CD4-positive, alpha-beta T cell treated with Interleukin-17A for 1 hour (primary cell): ENCODE results near the gene RERE.
"Not testable (repeated sequence)": the region's sequence is repeated elsewhere in the genome, so short reads cannot be mapped to it uniquely, and the experiment has no call there.

Experiments
- DNase-seq: peaks from one replicate; pipeline ENCODE4 v3.0.0-alpha.2; 2020

RERE gene

DNA sequence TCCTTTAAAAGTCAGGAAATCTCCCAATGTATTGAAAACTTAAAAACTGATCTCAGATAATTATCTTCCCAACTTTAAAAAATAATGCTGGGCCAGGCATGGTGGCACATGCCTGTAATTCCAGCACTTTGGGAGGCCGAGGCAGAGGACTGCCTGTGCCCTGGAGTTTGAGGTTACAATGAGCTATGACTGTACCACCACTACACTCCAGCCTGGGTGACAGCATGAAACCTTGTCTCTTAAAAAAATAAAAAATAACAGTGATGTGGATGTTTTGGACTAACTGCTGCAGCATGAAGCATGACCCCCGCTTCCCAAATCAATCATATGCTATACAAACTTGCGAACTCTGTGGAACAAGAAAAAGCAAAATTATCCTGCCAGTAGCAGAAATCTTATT, 186.3 kb downstream of the RERE start:
- no peak for DNase-seq

DNA sequence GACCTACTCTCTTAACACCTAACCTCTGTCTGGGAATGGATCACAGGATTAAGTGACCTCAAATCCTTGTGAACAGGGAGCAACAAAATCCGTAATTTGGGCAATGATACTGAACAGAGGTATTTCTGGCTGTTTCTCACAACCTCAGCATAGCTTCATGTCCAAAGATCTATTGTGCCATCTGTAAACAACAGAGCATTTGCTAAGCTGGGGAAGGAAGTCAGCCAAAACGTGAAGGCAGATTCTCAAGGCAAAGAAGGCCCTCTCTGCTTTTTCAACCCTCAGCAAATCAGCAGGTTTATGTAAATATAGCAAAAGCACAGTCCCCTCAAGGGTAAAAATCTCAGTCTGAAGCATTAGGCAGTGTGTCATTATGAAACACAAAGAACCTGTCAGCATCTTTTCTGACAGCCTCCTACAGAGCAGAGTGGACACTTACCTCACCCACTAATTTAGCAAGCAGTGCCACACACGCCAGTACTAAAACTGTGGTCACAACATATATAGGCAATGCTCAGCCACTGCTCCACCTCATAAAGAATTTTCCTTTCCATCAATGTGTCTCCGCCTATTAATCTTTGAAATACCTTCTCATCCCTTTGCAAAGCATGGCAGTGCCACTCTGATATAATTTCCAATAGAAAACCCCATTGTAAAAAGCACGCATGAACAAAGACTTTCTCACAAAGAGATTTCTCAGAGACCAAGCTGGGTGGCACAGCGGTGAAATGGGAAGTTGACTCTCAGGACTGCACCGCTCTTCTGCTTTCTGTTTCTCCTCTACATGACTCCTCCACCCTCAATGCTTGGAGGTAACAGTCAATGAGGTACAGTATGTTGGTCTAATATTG, 188.0 kb downstream of the RERE start:
- no peak for DNase-seq

DNA sequence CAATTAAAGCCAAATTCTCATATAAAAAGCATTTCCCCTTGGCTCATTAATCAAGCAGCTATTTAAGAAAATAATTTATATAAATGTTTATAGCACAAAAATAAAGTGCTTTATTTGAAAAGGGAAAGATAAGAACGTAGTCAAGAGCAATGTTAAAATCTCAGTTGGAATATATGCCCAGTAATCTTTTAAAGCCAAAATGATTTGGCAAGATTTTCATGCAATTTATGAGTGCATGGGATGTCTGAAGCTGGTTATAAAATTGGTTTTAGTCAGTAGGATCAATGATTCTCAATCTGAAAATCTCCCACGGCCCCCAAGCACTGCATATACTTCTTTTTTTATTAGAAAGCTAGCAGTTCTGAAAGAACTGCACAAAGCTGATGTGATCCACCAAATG, 188.8 kb downstream of the RERE start:
- no peak for DNase-seq

DNA sequence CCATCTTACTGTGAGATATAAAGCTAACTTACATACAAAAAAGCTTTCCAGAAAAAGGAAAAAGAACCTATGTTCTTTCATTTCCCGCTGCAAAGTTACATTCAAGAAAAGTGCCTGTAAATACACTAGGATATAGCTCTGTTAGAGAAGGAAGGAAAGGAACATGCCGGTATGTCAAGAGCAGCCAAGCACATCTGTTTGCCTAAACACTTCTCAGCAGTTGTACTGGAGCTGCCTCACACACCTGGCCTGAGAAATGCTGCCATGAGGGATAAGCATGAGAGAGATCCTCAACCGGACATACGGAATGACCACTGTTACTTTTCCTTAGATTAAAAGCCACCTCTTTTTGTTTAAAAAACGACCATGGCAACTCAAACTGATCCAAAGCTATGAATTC, 189.7 kb downstream of the RERE start:
- no peak for DNase-seq

DNA sequence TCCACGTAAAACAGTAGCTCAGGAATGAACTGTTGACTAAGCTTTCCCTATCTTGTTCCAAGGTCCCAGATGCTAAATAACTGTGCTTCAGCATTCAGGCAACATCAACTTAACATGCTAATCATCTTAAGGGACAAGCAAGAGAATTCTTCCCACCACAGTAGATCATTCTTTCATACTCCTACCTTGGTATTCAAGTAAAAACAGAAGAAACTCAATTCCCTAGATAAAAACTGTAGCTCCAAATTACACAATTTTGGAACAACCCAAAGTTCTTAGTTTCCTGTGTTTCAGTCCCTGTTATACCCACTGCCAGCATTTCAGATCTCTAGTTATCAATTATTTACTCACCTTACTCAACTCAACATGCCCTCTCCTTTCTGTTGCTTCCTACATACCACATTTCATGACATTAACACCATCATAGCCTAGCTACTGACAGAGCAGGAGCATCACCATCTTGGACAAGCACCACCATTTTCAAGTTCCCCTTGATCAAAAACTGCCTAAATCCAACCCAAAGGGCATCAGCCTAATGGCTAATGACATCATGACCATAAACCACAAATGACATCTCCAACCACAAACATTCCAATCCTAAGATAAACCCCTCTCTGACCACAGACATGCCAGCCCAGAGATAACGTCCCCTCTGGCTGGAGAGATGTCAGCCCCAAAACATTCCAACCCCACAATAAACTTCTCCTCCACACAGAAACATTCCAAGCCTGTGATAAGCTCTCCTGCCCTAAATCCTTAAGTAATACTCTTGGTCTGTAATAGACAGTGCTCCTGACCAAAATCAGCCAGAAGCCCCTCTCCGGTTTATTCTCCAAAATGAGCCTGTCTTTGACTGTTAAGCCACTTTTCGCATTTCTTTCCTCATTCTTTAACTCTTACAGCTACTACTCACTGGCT, 191.2 kb downstream of the RERE start:
- DNase-seq = no peak

DNA sequence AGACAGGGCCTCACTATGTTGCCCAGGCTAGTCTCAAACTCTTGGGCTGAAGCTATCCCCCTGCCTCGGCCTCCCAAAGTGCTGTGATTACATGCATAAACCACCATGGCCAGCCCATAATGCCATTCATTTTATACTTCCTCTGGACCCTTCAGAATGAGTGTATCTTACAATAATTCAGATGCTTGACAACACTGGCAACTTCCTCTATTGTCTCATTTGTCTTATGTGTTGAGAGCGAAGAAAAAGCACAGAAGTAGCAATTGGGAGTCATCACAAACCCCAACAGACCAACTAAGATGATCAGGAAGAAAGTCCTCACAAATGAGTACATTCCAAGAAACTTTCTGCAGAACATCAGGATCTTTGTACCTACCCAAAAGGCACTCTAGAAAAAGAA, 191.9 kb downstream of the RERE start:
- no peak for DNase-seq

DNA sequence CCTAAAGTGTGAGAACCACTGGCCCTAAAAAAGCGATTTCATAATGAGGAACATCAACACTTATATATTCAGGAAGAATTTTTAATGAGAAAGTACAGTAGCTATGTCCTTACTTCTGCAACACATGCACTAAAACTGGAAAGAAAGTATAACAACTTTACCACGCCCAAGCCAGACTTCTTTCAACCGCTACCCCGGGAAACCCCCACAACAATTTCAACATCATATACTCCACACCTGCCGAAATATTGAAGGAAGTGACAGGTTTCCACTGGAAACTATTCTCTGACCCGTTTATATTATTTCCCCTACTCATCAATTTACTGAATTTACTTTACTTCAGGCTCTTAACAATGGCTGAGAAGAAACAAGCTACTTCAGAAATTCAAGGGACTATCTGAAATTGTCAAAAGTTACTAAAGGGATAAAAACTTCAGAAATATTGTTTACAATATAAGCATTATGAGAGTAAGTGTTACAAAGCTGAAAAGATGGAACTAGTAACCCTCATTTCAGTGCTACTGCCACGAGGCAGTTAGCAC, 193.7 kb downstream of the RERE start:
- peak; percentile 17 for DNase-seq

DNA sequence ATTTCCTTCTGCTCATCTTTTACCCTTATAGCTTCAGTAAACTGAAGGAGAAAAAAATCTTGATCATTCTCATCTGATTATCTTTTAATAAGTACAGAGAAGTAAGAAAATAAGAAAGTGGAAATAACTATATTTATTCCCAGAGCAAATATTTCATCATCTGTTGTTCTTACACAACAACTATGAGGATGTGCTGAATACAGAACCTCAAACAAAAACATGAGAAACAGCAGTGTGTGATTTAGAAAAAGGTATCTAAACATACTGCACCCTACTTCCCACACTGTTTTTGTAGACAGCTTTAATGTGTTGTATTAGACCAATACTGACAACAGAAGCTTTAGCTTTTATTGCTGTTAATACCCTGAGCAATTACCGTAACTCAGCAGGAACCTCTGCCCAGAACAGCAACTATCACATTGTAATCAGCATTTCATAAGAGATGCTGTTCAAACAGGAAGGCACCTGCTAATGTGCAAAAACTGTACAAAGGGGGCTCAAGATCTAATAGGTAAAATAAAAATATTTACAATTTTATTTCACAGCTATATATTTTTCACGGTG, 195.6 kb downstream of the RERE start:
- not testable (repeated sequence) for DNase-seq

DNA sequence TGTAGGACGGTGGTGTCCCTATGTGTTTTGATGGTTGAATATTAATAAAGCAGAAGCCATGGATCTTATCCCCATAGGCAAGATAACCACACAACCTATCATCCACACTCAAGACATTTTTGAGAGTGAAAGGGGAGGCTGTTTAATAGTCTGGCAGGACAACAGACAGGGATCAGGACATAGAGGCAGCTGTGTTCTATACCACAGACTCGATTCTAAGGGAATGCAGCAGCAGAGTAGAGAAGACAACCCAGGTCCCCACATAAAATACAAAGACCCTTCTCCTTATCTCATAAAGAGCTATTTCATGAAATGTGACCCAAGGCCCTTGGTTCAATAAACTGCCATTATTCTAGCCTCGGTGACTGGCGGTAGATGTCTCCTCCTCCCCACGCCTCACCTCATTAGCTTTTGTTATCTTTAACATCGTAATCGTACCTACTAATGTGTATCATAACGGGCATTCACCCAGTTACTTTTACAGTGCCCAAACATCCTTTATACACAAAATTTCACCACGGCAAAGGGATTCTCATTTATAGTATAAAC, 196.3 kb downstream of the RERE start:
- DNase-seq = not testable (repeated sequence)

DNA sequence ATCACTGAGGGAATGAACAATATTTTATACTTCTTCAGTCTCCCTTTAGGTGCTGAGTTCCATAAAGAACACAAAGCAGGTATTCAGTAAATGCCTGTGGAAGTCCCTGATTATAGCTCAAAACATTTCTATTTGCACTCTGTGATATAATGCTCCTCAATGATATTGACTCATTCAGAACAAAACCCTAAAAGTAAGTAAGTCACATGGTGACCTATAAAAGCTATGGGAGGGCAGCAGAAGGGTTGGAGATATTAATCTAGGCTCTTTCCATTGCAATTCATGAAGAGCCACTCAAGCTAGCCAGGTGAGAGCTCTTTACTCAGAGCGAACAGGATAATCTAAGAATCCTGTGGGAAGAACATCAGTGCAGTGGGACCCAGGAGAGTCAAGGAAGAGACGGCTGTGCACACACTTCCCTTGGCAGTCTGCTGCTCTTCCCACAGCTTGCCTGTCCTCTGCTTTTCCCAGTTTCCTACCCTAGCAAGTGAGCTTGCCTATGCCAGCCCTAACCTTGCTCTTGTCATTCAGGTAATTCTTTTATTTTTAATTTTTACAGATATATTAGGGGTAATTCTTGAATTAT, 197.4 kb downstream of the RERE start:
- not testable (repeated sequence) for DNase-seq

DNA sequence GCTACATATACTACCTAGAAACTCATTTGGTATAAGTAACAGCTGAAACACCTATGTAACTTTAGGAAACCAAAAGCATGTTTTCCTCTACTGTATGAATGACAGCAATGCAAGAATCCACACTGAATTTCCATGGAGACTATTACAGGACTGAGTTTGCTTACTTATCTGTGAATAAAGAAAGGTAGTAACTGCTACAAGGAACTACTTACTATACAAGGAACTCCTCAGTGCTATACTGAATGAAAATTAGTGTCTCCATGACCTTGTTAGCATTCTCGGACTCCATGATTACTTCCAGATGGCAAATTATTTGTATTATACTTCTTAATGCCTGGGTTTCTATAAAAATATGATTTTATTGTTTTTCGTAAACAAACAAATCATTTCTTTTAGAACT, 198.0 kb downstream of the RERE start:
- not testable (repeated sequence) for DNase-seq

DNA sequence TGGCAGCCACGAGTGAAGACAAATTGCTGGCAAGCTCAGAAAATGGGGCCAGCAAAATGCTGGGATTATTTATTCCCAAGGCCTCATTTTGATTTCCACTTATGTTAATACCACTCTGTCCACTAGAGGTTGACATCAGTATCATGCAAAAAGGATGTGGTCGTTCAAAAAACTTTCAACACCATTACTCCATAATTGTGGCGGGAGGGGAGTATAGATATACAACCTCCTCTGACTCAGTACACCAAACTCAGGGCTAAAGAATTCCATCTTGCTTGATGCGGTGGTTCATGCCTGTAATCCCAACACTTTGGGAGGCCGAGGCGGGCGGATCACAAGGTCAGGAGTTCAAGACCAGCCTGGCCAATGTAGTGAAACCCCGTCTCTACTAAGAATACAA, 200.6 kb downstream of the RERE start:
- not testable (repeated sequence) for DNase-seq

DNA sequence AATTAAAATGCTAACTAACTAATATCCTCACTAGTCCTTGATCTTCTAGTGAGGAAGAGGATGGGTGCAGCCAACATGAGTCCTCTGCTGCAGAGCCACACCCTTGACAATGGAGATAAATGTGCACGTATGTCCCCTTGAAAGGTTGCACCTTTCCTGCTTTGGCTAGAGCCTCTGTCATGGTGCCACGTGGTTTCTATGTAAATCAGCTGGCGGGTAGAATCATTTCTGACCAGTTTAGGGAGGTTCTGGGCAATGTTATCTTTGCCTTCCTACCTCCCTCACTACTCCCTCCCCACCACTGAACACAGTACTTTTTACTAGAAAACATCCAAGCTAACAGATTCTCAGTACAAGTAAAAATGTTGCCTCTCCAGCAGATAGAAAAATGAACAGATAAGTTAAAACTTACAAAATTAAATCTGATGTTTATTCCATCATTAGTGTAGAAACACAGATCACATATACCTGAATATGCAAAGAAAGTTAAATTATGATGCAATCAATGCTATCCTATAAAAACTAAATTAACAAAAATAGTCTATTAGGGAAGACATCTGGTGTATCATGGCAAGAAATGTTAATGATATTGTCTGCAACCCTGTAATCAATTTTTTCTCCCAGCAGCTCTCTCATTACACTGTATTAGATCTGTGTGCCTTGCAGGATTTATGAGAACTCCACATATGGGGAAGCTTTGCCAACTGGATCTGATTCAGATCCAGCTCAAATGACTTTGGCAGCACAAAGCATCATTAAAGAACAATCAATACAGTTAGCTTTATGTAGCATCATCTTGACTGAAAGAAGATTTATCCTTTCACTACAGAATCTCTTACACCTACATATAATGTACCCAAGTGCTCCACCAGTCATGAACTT, 205.6 kb downstream of the RERE start:
- DNase-seq = not testable (repeated sequence)

DNA sequence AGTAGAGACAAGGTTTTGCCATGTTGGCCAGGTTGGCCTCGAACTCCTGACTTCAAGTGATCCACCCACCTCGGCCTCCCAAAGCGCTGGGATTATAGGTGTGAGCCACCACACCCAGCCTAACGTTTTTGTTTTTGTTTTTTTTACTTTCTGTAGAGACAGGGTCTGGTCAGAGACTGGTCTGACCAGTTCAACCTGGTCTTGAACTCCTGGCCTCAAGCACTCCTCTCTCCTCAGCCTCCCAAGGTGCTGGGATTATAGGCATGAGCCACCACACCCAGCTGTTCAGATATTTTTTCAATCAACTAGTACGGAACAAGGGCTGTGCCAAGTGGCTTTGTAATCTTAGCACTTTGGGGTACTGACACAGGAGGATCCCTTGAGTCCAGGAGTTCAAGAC, 209.5 kb downstream of the RERE start:
- no peak for DNase-seq

DNA sequence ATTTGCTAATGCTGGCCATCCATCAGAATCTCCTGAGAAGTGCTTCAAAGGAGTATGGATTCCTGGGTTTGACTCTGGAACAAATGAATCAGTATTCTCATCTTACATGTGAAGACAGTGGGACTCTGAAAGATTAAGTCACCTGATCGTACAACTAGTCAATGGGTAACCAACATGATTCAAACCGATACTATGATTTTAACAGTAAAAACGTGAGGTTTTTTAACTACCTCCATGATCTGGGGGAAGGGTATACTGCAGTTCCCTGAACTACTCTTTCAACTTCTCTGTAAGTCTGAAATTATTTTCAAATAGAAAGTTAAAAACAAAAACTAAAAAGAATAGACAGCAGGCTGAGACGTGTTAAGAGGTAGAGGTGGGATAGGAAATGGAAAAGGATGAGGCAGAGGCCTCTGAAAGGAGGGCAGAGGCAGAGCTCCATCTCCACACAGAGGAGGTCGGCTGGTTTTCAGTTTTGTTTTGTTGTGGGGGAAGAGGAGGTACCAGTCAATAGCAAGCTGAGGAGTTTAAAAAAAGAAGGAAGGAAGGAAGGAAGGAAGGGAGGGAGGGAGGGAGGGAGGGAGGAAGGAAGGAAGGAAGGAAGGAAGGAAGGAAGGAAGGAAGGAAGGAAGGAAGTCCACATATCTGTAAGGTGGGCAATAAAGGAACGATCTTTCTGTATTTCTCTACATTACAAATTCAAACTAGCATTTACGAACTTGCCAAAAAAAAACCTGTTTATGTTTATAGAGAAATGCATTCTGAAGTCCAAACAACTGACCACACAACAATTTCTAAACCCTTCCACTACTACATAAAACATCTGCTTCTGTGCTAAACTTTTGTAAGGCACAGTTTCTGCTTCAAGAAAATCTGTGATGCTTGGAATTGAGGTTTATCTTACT, 213.1 kb downstream of the RERE start:
- peak; percentile 36 for DNase-seq

DNA sequence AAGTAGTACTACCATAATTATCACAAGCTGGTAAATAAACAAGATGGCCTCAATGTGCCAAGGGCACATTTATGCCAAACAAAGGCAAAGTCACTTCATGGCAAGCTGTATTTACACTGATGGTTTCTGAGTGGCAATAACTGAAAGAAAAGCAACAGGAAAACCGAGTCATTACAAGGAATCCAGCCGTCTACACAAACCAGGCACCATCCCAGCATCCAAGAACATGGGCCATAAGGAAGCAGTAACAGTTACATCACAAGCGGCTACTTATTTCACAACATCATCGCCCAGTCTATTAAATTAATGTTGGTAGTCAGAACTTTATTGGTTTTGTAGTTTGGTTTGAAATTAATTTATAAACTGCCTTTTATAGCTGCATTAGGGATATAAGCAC, 214.2 kb downstream of the RERE start:
- no peak for DNase-seq

DNA sequence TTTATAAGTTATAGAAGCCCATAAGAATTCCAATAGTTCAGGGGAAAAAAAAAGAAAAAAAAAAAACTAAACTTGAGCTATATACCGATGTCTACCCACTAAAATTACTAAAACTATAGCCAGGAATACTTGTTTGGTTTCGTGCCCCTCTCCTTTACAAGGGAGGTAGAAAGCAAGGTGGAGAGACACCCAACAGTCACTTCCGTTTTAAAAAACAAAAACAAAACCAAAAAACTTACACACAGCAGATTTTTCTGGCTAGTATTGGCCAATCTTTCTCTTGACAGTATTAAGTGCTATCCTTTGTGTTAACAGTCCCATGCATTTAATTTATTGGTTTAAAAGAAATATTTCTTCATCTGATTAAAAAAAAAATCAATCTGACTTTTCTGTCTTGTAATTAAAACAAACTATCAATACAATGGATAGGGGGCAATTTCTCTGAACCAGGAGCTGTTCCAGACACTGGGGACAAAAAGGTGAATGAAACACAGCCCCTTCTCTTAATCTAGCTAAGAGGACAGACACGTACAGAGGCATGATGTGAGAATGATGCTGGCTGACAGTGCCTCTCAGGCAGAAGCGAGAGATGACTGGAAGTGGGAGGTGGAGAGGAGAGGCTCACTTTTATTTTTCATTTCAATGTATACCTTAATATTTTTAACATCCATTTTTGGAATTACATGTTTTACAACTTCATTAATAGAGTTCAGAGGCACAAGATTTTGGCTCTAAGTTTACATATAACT, 214.8 kb downstream of the RERE start:
- DNase-seq = peak; percentile 30

DNA sequence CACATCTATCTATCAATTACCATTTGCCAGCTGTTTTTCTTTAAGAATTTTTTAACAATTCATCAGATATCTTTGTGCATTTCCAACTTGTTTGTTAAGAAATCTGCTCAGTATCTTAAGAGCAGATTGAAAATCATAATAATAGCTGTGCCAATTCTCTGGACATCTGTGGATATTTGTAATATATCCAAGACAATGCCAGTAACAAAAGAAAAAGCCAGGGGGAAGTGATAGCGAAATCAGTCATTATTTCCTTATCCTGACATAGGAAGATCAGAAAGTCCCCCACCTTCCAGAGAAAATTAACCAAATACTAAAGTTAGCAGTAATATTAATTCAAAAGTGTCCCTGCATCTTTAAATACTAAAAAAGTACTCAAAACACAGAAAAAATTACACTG, 217.1 kb downstream of the RERE start:
- no peak for DNase-seq

DNA sequence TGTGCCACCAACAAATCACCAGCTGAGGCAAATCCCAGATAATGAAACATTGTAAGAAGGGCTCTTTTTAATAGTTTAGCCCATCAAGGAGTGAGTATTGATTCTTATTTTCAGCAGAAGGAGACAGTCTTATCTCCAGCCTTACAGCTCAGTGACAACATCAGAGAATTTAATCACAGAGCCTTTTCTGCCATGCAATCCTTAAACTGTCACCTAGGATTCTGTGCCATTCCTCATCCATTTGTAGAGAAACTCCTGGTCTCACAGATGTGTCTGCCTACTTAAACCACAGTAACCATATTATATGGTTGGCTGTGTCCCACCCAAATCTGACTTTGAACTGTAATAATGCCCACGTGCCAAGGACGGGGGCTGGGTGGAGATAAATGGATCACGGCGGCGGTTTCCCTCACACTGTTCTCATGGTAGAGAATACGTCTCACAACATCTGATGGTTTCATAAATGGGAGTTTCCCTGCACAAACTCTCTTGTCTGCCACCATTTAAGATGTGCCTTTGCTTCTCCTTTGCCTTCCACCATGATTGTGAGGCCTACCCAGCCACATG, 217.7 kb downstream of the RERE start:
- no peak for DNase-seq
